Tibial artery (tissue), 4 donors: ENCODE results near the gene OR10H1.
"Not testable (repeated sequence)": the region's sequence is repeated elsewhere in the genome, so short reads cannot be mapped to it uniquely, and the experiment has no call there.

ENCODE experiments used
- DNase-seq, 2 donors: peaks; one replicate each; pipeline ENCODE4 v3.0.0-alpha.2; 2019
- H3K27ac ChIP-seq, 2 donors: fragments of 200-600 bp; sonication (generic) in 1 of 2; 1 replicate in 1 of 2; 2 replicates in 1 of 2; pipeline ENCODE4 v1.5.1; 2018 to 2019; ENCODE audit warnings: mild to moderate bottlenecking in 1 of 2
- H3K27me3 ChIP-seq, 2 donors: fragments of 200-600 bp; sonication (generic) in 1 of 2; one replicate each; pipeline versions ENCODE4 v1.5.1 to v1.6.0; 2016 to 2019
- H3K36me3 ChIP-seq, 3 donors: fragments of 200-600 bp; sonication (generic) in 2 of 3; one replicate each; pipeline ENCODE4 v1.5.1; 2016 to 2019; ENCODE audit warnings: mild to moderate bottlenecking in 2 of 3
- H3K4me1 ChIP-seq, 4 donors: fragments of 200-600 bp; sonication (generic) in 2 of 4; 1 replicate in 3 of 4; 2 replicates in 1 of 4; pipeline ENCODE4 v1.5.1; 2016 to 2019
- H3K4me3 ChIP-seq, 2 donors: fragments of 200-600 bp; sonication (generic) in 1 of 2; 1 replicate in 1 of 2; 2 replicates in 1 of 2; pipeline ENCODE4 v1.5.1; 2018 to 2019; ENCODE audit warnings: mild to moderate bottlenecking in 2 of 2
- H3K9me3 ChIP-seq, 3 donors: fragments of 200-600 bp; sonication (generic) in 1 of 3; one replicate each; pipeline ENCODE4 v1.5.1; 2016 to 2019
- CTCF ChIP-seq, 2 experiments: fragments of 200-600 bp in 1 of 2; fragments of 450-650 bp in 1 of 2; IDR thresholded peaks; one replicate each; pipeline ENCODE4 v1.5.1; 2017 to 2019; ENCODE audit warnings: antibody characterized with exemption in 2 of 2, mild to moderate bottlenecking in 1 of 2, moderate library complexity in 1 of 2
- intact Hi-C: fragments of 100-400 bp; cut with DNase I; formaldehyde crosslinking; loops from one replicate; pipeline ENCODE4 v1.15.0; 2023; ENCODE audit warnings: low total_unique reads

The OR10H1 gene

GRCh38 chr19:15838351-15838750, 22.9 kb upstream of the OR10H1 start:
- H3K27me3 ChIP-seq: peaks cover 0 to 5% of the 10 kb centered on the region in 2 donors
- H3K36me3 ChIP-seq: no peaks in the 10 kb centered on the region
- DNase-seq: peak in 1 of 2 donors; percentile 1
- peak overlapping the region in 1 of 2 donors; percentile 94 for H3K27ac ChIP-seq
- no peak overlapping the region for H3K4me3 ChIP-seq
- peaks cover 0 to 15% (median 5%) of the 10 kb centered on the region in 4 donors for H3K4me1 ChIP-seq
- intact Hi-C loops: no loop called here
- H3K9me3 ChIP-seq: no peaks in the 10 kb centered on the region
- TF ChIP-seq CTCF (IDR thresholded peaks at IDR 0.05): no peak

- H3K4me1 ChIP-seq: peaks cover 0 to 15% (median 5%) of the 10 kb centered on the region in 4 donors
- no peak for DNase-seq
- no peak for TF ChIP-seq CTCF (IDR thresholded peaks at IDR 0.05)
- H3K27me3 ChIP-seq: peaks cover 0 to under 1% of the 10 kb centered on the region in 2 donors
- H3K27ac ChIP-seq: peak overlapping the region; percentile 94 to 99
- H3K9me3 ChIP-seq: no peaks in the 10 kb centered on the region
- peak overlapping the region; percentile 63 to 70 for H3K4me3 ChIP-seq
- no peaks in the 10 kb centered on the region for H3K36me3 ChIP-seq
- intact Hi-C loops: no loop called here
Measured at GRCh38 chr19:15837221-15837731, 21.8 kb upstream of the OR10H1 start.

GRCh38 chr19:15836330-15837220, 21.1 kb upstream of the OR10H1 start:
- H3K4me1 ChIP-seq: peaks cover 0 to 15% (median 5%) of the 10 kb centered on the region in 4 donors
- no peaks in the 10 kb centered on the region for H3K36me3 ChIP-seq
- peak overlapping the region; percentile 63 to 70 for H3K4me3 ChIP-seq
- no peak for TF ChIP-seq CTCF (IDR thresholded peaks at IDR 0.05)
- H3K27me3 ChIP-seq: no peaks in the 10 kb centered on the region
- peak overlapping the region; percentile 94 to 99 for H3K27ac ChIP-seq
- peak; percentile 98 to 99 for DNase-seq
- intact Hi-C loops: no loop called here
- H3K9me3 ChIP-seq: no peaks in the 10 kb centered on the region

- H3K4me1 ChIP-seq: peaks cover 0 to 15% (median 5%) of the 10 kb centered on the region in 4 donors
- H3K36me3 ChIP-seq, H3K9me3 ChIP-seq, H3K27me3 ChIP-seq, intact Hi-C loops: not testable (repeated sequence)
- H3K4me3 ChIP-seq: peak overlapping the region; percentile 63 to 70
- DNase-seq: peak; percentile 24 to 47
- H3K27ac ChIP-seq: peak overlapping the region; percentile 94 to 99
Measured at GRCh38 chr19:15835565-15836329, 20.3 kb upstream of the OR10H1 start.

- H3K4me3 ChIP-seq, DNase-seq, H3K9me3 ChIP-seq, H3K27ac ChIP-seq, intact Hi-C loops, H3K36me3 ChIP-seq: not testable (repeated sequence)
- Histone ChIP-seq H3K4me1 (peaks cover 0 to 15% (median 5%) of the 10 kb centered on the region in 4 donors), H3K27me3 (peaks cover 0 to 14% of the 10 kb centered on the region in 2 donors)
Measured at GRCh38 chr19:15834232-15834631, 18.8 kb upstream of the OR10H1 start.

GRCh38 chr19:15831626-15832025, 16.2 kb upstream of the OR10H1 start:
- intact Hi-C loops: no loop called here
- Histone ChIP-seq H3K27ac (no peak overlapping the region), H3K4me1 (peaks cover 0 to 8% (median 5%) of the 10 kb centered on the region in 4 donors), H3K36me3 (no peaks in the 10 kb centered on the region), H3K27me3 (peaks cover 0 to 26% of the 10 kb centered on the region in 2 donors), H3K9me3 (no peaks in the 10 kb centered on the region), H3K4me3 (no peak overlapping the region)
- no peak for DNase-seq
- no peak for TF ChIP-seq CTCF (IDR thresholded peaks at IDR 0.05)
